Upper lobe of right lung (tissue), 1 donor: ENCODE results near the gene EPHA7. TPM values are rescaled to one million over a fixed set of nuclear protein-coding genes. Genes with fewer than 3 reads are reported as not detected.

Source experiments
- ATAC-seq: fragments of 200-7000 bp; cut with Tn5 transposase; one replicate; pipeline ENCODE4 v1.9.1; 2020; ENCODE audit warnings: mild to moderate bottlenecking, moderate library complexity
- DNase-seq: peaks from one replicate; pipeline ENCODE4 v3.0.0-alpha.2; 2020
- H3K27ac ChIP-seq: fragments of 200-600 bp; one replicate; pipeline ENCODE4 v1.8.0; 2022
- H3K27me3 ChIP-seq: fragments of 200-600 bp; one replicate; pipeline ENCODE4 v1.8.0; 2022; ENCODE audit warnings: mild to moderate bottlenecking
- H3K36me3 ChIP-seq: fragments of 200-600 bp; one replicate; pipeline ENCODE4 v1.8.0; 2022
- H3K4me1 ChIP-seq: fragments of 200-600 bp; one replicate; pipeline ENCODE4 v1.8.0; 2022
- H3K4me3 ChIP-seq: fragments of 200-600 bp; one replicate; pipeline ENCODE4 v1.8.0; 2022; ENCODE audit warnings: mild to moderate bottlenecking
- H3K9me3 ChIP-seq: fragments of 200-600 bp; one replicate; pipeline ENCODE4 v1.8.0; 2022
- CTCF ChIP-seq: fragments of 200-600 bp; IDR thresholded peaks from one replicate; pipeline ENCODE4 v1.8.0; 2022; ENCODE audit warnings: antibody characterized with exemption
- intact Hi-C: fragments of 100-400 bp; cut with DNase I; formaldehyde crosslinking; loops from one replicate; pipeline ENCODE4 v1.11.0; 2022
- total RNA-seq: library from RNA; stranded (reverse); fragmentation: NEBNext Ultra II Directional; extraction: Animal tissue kit (Norgen Biotek cat#: 25700); gene quantifications from one replicate; pipeline ENCODE4 v1.2.1, GENCODE V29; 2021
- donor health status: DM: no; HTN: yes; CAD: no; lungs with severe emphysema.

The EPHA7 gene
- total RNA-seq, 1 donor from 2014 or later, result 0.14 TPM

- no peak for ATAC-seq
- H3K27ac ChIP-seq, result no peak overlapping the region
- intact Hi-C loops, result no loop called here
- no peaks in the 10 kb centered on the region for H3K4me1 ChIP-seq
- H3K9me3 ChIP-seq, result no peaks in the 10 kb centered on the region
- H3K36me3 ChIP-seq, result no peaks in the 10 kb centered on the region
- no peaks in the 10 kb centered on the region for H3K27me3 ChIP-seq
- DNase-seq, result no peak
- H3K4me3 ChIP-seq, result no peak overlapping the region
- no peak for TF ChIP-seq CTCF
These were observed 192.5 kb downstream of the EPHA7 start for GRCh38 chr6:93226822-93227221.

- H3K27me3 ChIP-seq, result no peaks in the 10 kb centered on the region
- H3K36me3 ChIP-seq, result no peaks in the 10 kb centered on the region
- no peak overlapping the region for H3K4me3 ChIP-seq
- no peak for ATAC-seq
- H3K27ac ChIP-seq, result no peak overlapping the region
- no peak for TF ChIP-seq CTCF
- no peak for DNase-seq
- intact Hi-C loops, result no loop called here
- H3K9me3 ChIP-seq, result no peaks in the 10 kb centered on the region
- H3K4me1 ChIP-seq, result no peaks in the 10 kb centered on the region
These were observed 197.1 kb downstream of the EPHA7 start for GRCh38 chr6:93222071-93222851.

GRCh38 chr6:93219447-93219846 lies 199.9 kb downstream of the EPHA7 start:
- TF ChIP-seq CTCF, result no peak
- ATAC-seq (no peak), DNase-seq (no peak)
- Histone ChIP-seq H3K9me3 (no peaks in the 10 kb centered on the region), H3K36me3 (no peaks in the 10 kb centered on the region), H3K4me1 (no peaks in the 10 kb centered on the region), H3K4me3 (no peak overlapping the region), H3K27me3 (no peaks in the 10 kb centered on the region), H3K27ac (no peak overlapping the region)
- intact Hi-C loops, result no loop called here

- no peak overlapping the region for H3K27ac ChIP-seq
- no peaks in the 10 kb centered on the region for H3K4me1 ChIP-seq
- H3K4me3 ChIP-seq, result no peak overlapping the region
- ATAC-seq, result no peak
- intact Hi-C loops, result no loop called here
- H3K27me3 ChIP-seq, result no peaks in the 10 kb centered on the region
- no peaks in the 10 kb centered on the region for H3K36me3 ChIP-seq
- H3K9me3 ChIP-seq, result no peaks in the 10 kb centered on the region
- DNase-seq, result no peak
- no peak for TF ChIP-seq CTCF
These were observed 201.3 kb downstream of the EPHA7 start for GRCh38 chr6:93218096-93218495.

GRCh38 chr6:93213028-93213427 lies 206.3 kb downstream of the EPHA7 start:
- intact Hi-C loops, result no loop called here
- H3K27me3 ChIP-seq, result no peaks in the 10 kb centered on the region
- H3K4me1 ChIP-seq, result no peaks in the 10 kb centered on the region
- no peak for DNase-seq
- no peaks in the 10 kb centered on the region for H3K9me3 ChIP-seq
- H3K36me3 ChIP-seq, result no peaks in the 10 kb centered on the region
- ATAC-seq, result no peak
- no peak overlapping the region for H3K4me3 ChIP-seq
- no peak overlapping the region for H3K27ac ChIP-seq
- no peak for TF ChIP-seq CTCF
